DND-41 (cell line): ENCODE measurements around the gene NAT10.

Source experiments
- EZH2 ChIP-seq: IDR thresholded peaks from 3 replicates; pipeline ENCODE4 v1.6.1; 2012; ENCODE audit warnings: borderline replicate concordance, low read depth, mild to moderate bottlenecking, moderate library complexity, low read length, inconsistent platforms; ENCODE audit not compliant: severe bottlenecking
- TF ChIP-seq, protein P1 (sequence below): IDR thresholded peaks from 2 replicates; pipeline ENCODE4 v1.5.1; 2012; ENCODE audit warnings: borderline replicate concordance, low read length, moderate library complexity, mild to moderate bottlenecking; ENCODE audit not compliant: poor library complexity, severe bottlenecking; ENCODE audit errors: extremely low read depth

DNA sequence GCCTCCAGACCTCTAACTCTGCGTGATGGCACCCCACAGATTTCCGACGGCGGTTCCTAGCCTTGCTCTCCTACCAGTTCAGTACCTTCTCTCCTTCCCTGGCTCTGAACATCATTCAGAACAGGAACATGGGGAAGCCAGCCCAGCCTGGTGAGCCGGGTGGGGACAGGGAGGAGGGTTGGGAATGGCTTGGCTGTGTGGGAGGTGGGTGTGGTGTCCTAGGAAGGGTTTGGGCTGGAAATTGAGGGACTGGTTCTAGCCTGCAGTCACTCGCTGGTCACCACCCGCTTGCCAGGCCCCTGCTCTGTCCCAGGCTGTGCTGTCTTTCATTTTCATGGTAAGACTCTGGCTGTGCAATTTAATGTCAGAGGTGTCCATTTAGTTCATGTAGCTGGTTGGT is 33.9 kb downstream of the NAT10 start:
- TF ChIP-seq, protein P1, sequence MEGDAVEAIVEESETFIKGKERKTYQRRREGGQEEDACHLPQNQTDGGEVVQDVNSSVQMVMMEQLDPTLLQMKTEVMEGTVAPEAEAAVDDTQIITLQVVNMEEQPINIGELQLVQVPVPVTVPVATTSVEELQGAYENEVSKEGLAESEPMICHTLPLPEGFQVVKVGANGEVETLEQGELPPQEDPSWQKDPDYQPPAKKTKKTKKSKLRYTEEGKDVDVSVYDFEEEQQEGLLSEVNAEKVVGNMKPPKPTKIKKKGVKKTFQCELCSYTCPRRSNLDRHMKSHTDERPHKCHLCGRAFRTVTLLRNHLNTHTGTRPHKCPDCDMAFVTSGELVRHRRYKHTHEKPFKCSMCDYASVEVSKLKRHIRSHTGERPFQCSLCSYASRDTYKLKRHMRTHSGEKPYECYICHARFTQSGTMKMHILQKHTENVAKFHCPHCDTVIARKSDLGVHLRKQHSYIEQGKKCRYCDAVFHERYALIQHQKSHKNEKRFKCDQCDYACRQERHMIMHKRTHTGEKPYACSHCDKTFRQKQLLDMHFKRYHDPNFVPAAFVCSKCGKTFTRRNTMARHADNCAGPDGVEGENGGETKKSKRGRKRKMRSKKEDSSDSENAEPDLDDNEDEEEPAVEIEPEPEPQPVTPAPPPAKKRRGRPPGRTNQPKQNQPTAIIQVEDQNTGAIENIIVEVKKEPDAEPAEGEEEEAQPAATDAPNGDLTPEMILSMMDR: no peak
- no peak for TF ChIP-seq EZH2
